ENCODE data around the gene RABGAP1L.

DNA sequence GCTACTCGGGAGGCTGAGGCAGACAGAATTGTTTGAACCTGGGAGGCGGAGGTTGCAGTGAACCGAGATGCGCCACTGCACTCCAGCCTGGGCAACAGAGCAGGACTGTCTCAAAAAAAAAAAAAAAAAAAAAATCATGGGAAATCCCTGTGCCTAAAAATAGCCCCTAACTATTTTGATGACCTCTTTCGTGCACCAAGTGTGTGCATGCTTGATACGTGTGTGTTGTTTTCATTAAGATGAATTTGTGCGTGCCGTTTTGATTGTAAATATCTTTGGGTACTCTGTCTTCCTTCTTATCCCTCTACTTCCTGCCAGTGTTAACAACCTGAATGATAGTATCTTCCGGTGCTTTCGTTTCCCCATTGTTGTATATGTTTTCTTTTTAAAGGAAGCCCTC, 850.2 kb downstream of the RABGAP1L start:
- no peak for TF ChIP-seq POLR2A (IDR thresholded peaks at IDR 0.05; ENCODE audit: low read length)
- no peak for TF ChIP-seq GATA1 (IDR thresholded peaks at IDR 0.05; ENCODE audit: low read depth, low read length)

All from erythroblast (primary cell).